Kidney capillary endothelial cell (primary cell): ENCODE measurements around the gene MAPKAPK2.

Source experiments
- DNase-seq: peaks from one replicate; pipeline ENCODE4 v3.0.0-alpha.2; 2018; ENCODE audit warnings: low spot score

The MAPKAPK2 gene

GRCh38 chr1:206684003-206684402 is 702 bp upstream of the MAPKAPK2 start:
- no peak for DNase-seq

- no peak for DNase-seq
Measured at GRCh38 chr1:206685334-206685768, 646 bp downstream of the MAPKAPK2 start.

- DNase-seq = peak; percentile 46
Measured at GRCh38 chr1:206685769-206686477, 1.2 kb downstream of the MAPKAPK2 start.

- DNase-seq = no peak
Measured at GRCh38 chr1:206686478-206687249, 2.0 kb downstream of the MAPKAPK2 start.

- no peak for DNase-seq
Measured at GRCh38 chr1:206687251-206687914, 2.7 kb downstream of the MAPKAPK2 start.

- no peak for DNase-seq
Measured at GRCh38 chr1:206687915-206688442, 3.3 kb downstream of the MAPKAPK2 start.

- no peak for DNase-seq
Measured at GRCh38 chr1:206690516-206690915, 5.8 kb downstream of the MAPKAPK2 start.

- DNase-seq = no peak
Measured at GRCh38 chr1:206691604-206692003, 6.9 kb downstream of the MAPKAPK2 start.

- DNase-seq = peak; percentile 81
Measured at GRCh38 chr1:206693029-206693428, 8.3 kb downstream of the MAPKAPK2 start.

GRCh38 chr1:206693592-206693991 is 8.9 kb downstream of the MAPKAPK2 start:
- DNase-seq = peak; percentile 34

GRCh38 chr1:206694171-206695124 is 9.7 kb downstream of the MAPKAPK2 start:
- no peak for DNase-seq

GRCh38 chr1:206695733-206696132 is 11.0 kb downstream of the MAPKAPK2 start:
- DNase-seq = no peak

- no peak for DNase-seq
Measured at GRCh38 chr1:206696812-206697585, 12.3 kb downstream of the MAPKAPK2 start.

- DNase-seq = no peak
Measured at GRCh38 chr1:206698011-206698410, 13.3 kb downstream of the MAPKAPK2 start.

GRCh38 chr1:206699000-206699586 is 14.4 kb downstream of the MAPKAPK2 start:
- DNase-seq = no peak

- DNase-seq = no peak
Measured at GRCh38 chr1:206699626-206700025, 14.9 kb downstream of the MAPKAPK2 start.

- no peak for DNase-seq
Measured at GRCh38 chr1:206700445-206701036, 15.8 kb downstream of the MAPKAPK2 start.

GRCh38 chr1:206702260-206702659 is 17.6 kb downstream of the MAPKAPK2 start:
- no peak for DNase-seq

- DNase-seq = no peak
Measured at GRCh38 chr1:206702803-206703202, 18.1 kb downstream of the MAPKAPK2 start.

- DNase-seq = no peak
Measured at GRCh38 chr1:206703661-206704060, 19.0 kb downstream of the MAPKAPK2 start.
